ENCODE measurements around the gene LRCH4.

GRCh38 chr7:100575746-100576383, 10.1 kb downstream of the LRCH4 start:
- no peak for TF ChIP-seq CTCF (IDR thresholded peaks at IDR 0.05)
- TF ChIP-seq POLR2A (IDR thresholded peaks at IDR 0.05) = no peak

Data from lower leg skin (tissue), 3 donors.